Mucosa of descending colon (tissue), 3 donors: ENCODE results near the gene KLHDC7B. TPM values are rescaled to one million over a fixed set of nuclear protein-coding genes. Genes with fewer than 3 reads are reported as not detected.
A peak's percentile ranks its signal among the peaks of the same experiment; 100 is the strongest.

ENCODE experiments used
- ATAC-seq: fragments of 200-7000 bp; cut with Tn5 transposase; one replicate; pipeline ENCODE4 v1.9.1; 2020; ENCODE audit warnings: mild to moderate bottlenecking, moderate library complexity
- DNase-seq, 3 donors: peaks; one replicate each; pipeline ENCODE4 v3.0.0-alpha.2; 2020
- H3K36me3 ChIP-seq: fragments of 200-600 bp; one replicate; pipeline ENCODE4 v1.8.0; 2021; ENCODE audit warnings: low read depth, mild to moderate bottlenecking
- H3K4me1 ChIP-seq: fragments of 200-600 bp; one replicate; pipeline ENCODE4 v1.8.0; 2021; ENCODE audit warnings: low read depth, mild to moderate bottlenecking
- H3K4me3 ChIP-seq: fragments of 200-600 bp; one replicate; pipeline ENCODE4 v1.8.0; 2021; ENCODE audit warnings: mild to moderate bottlenecking
- H3K9me3 ChIP-seq: fragments of 200-600 bp; one replicate; pipeline ENCODE4 v1.8.0; 2021; ENCODE audit warnings: mild to moderate bottlenecking
- intact Hi-C, 2 donors: fragments of 100-400 bp; cut with DNase I in 1 of 2; cut with micrococcal nuclease in 1 of 2; formaldehyde crosslinking; loops; one replicate each; pipeline versions ENCODE4 v1.11.0 to v1.11.1; 2022; cut with DNase I, micrococcal nuclease
- total RNA-seq, 3 donors: library from RNA; stranded (reverse); fragmentation: NEBNext Ultra II Directional in 2 of 3; extraction: Animal tissue kit (Norgen Biotek cat#: 25700) in 2 of 3; gene quantifications; one replicate each; pipeline versions ENCODE4 v1.2.1 to v1.2.4, GENCODE V29; 2021 to 2023
- TF ChIP-seq, protein P1 (sequence below): fragments of 200-600 bp; IDR thresholded peaks from one replicate; pipeline ENCODE4 v1.8.0; 2022; ENCODE audit warnings: antibody characterized with exemption, mild to moderate bottlenecking
- donor health status: DM: no; HTN: no; CAD: no; lungs with moderate emphysema.
- donor health status: DM: no; HTN: no; CAD: no.
- donor health status: DM: no; HTN: yes; CAD: no.

The KLHDC7B gene
- total RNA-seq, 3 donors from 2014 or later: 0.55 to 1.7 TPM; not detected in 1

DNA sequence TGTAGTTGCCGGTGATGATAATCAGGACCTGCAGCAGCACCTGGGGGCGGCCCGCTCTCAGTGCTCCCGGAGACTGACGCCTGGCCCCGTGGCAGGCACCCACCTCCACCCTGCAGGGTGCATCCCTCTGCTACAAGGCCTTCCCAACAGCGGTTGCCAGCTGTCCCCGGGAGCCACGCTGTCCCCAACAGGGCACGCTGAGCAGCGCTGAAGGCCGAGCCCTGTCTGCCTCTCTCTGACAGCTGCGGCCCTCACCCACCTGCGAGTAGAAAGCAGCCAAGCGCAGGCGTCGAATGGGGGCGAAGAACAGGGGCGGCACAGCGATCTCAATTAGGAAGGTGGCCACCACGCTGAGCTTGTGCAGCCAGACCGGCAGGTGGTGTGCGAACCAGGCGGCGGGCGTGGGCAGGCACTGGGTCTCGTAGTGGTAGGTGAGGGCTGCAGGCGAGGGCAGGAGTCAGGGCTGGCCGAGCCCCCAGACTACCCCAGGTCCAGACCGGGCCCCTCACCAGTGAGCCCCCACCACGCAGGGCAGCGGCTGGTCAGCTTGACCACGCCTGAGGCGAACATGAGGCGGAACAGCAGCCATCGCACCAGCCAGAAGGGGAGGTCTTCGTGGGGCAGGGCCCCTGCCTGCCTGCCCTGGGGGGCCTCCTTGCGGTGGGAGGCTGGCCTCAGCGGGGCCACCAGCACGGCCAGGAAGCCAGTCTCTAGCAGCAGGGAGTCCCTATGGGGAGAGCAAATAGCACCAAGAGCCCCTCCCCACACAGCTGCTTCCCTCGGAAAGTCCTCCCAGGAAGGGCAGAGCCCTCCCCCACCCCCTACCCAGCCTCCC, 39.7 kb upstream of the KLHDC7B start:
- DNase-seq (peak in 2 of 3 donors; percentile 53 to 62), ATAC-seq (no peak)
- Histone ChIP-seq H3K4me3 (no peak overlapping the region), H3K4me1 (peaks cover 19% of the 10 kb centered on the region), H3K36me3 (peaks cover 6% of the 10 kb centered on the region), H3K9me3 (no peaks in the 10 kb centered on the region)
- TF ChIP-seq, protein P1, sequence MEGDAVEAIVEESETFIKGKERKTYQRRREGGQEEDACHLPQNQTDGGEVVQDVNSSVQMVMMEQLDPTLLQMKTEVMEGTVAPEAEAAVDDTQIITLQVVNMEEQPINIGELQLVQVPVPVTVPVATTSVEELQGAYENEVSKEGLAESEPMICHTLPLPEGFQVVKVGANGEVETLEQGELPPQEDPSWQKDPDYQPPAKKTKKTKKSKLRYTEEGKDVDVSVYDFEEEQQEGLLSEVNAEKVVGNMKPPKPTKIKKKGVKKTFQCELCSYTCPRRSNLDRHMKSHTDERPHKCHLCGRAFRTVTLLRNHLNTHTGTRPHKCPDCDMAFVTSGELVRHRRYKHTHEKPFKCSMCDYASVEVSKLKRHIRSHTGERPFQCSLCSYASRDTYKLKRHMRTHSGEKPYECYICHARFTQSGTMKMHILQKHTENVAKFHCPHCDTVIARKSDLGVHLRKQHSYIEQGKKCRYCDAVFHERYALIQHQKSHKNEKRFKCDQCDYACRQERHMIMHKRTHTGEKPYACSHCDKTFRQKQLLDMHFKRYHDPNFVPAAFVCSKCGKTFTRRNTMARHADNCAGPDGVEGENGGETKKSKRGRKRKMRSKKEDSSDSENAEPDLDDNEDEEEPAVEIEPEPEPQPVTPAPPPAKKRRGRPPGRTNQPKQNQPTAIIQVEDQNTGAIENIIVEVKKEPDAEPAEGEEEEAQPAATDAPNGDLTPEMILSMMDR: no peak
- intact Hi-C loops: no loop called here

DNA sequence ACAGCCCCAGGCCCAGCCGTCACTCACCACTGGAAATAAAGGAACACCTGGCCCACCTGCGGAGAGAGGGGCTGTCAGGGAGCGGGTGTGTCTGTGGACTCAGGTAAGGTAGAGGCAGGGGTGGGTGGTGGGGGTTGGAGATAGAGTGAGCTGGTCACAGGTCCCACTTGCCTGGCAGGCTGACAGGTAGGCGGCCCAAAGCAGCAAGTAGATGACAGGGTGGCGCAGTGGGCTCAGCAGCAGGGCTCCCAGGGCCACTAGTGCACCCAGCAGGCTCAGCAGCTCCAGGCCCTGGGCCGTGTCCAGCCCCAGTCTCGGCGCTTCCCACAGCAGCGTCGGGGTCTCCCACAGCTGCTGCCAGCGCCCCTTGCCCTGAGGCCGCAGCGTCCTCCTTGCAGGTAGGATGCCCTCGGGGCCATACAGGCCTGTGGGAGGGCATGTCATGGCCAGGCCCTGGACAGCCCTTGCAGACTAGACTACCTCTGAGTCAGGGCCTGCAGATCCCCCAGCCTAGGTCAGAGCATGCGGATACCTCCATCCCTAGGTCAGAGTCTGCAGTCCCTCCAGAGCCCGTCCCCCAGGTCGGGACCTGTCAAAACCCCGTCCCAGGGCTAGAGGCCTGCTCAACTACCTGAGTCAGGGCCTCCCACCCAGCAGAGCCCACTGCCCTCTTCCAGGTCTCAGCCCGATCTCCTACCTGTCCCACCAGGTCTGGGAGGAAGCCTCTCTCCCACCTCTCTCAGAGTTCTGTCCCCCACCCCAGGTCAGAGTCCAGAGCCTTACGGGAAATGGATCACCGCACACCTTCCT, 38.9 kb upstream of the KLHDC7B start:
- intact Hi-C loops: no loop called here
- TF ChIP-seq, protein P1: no peak
- peak in 2 of 3 donors; percentile 50 to 64 for DNase-seq
- H3K4me1 ChIP-seq: peaks cover 19% of the 10 kb centered on the region
- peak; percentile 1 for ATAC-seq
- H3K4me3 ChIP-seq: peak overlapping the region; percentile 21
- H3K36me3 ChIP-seq: peaks cover 6% of the 10 kb centered on the region
- H3K9me3 ChIP-seq: no peaks in the 10 kb centered on the region

DNA sequence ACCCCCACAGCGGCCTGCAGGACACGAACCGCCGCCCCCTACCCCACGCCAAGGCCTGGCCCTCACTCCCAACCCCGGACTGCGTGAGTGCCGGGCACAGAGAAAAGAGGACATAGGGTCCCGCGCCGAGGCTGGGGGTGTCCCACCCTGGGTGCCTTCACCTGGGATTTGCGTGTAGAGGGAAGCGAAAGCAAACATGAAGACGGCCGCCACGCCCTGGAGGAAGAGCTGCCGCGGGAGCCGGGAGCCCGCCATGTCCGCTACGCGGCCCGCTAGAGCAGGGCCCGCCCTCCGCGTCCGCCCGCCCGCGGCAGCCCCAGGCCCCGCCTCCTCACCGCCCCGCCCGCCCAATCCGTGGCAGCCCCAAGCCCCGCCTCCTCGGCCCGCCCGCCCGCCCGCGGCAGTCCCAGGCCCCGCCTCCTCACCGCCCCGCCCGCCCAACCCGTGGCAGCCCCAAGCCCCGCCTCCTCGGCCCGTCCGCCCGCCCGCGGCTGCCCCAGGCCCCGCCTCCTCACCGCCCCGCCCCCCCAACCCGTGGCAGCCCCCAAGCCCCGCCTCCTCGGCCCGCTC, 38.2 kb upstream of the KLHDC7B start, which contains the start of gene LMF2:
TSS of gene LMF2 (minus strand) at position 282 of the 570 bp plus-strand sequence. CDS start at position 255, 27 bp downstream.
- H3K4me3 ChIP-seq: peak within 1 kb of the TSS; percentile 46
- intact Hi-C loops: no loop called here
- peak; percentile 90 to 97 (median 96) for DNase-seq
- H3K36me3 ChIP-seq: peaks cover 6% of the 10 kb centered on the region
- no peaks in the 10 kb centered on the region for H3K9me3 ChIP-seq
- H3K4me1 ChIP-seq: peaks cover 19% of the 10 kb centered on the region
- ATAC-seq: peak; percentile 88
- TF ChIP-seq, protein P1: no peak

DNA sequence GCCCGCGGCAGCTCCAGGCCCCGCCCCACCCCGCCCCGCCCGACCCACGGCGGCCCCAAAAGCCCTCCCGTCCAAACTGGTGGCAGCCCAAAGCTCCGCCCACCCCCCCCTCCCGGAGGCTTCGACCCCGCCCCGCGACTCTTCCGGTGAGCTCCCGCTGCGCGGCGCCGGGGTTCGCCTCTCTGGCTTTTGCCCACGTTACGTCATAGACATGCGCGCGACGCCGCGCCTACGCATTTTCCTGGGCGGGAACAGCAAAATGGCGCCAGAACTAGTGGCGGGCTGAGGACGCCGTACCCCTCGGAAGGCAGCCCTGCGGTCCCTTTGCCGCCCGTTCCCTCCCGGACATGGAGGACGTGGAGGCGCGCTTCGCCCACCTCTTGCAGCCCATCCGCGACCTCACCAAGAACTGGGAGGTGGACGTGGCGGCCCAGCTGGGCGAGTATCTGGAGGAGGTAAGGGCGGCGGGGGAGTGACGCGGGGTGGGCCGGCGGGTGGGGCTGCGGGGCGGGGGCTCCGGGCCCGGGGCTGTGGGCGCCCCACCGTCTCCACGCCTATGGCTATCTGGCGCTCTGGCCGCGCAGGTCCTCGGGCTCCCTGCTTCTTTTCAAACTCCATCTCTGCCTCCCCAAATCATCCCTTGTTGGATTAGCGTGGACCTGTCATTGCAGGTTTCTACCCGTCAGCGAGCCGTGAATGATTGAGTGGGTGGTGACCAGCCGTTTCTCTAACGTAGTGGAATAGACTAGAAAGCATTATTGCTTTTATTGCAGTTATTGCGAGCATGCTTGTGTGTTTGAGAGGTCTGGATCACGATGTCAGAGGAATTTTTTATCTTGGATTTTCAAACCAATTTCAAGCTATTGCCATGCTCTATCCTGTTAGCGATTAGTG, 37.5 kb upstream of the KLHDC7B start, which contains the start of gene NCAPH2:
TSS of gene NCAPH2 (plus strand) at position 234 of the 894 bp plus-strand sequence. CDS start at position 348, 114 bp downstream.
- H3K36me3 ChIP-seq: peaks cover 6% of the 10 kb centered on the region
- TF ChIP-seq, protein P1: no peak
- DNase-seq (peak; percentile 98), ATAC-seq (peak; percentile 87)
- peak within 1 kb of the TSS; percentile 46 for H3K4me3 ChIP-seq
- H3K9me3 ChIP-seq: no peaks in the 10 kb centered on the region
- H3K4me1 ChIP-seq: peaks cover 19% of the 10 kb centered on the region
- intact Hi-C loops: no loop called here

DNA sequence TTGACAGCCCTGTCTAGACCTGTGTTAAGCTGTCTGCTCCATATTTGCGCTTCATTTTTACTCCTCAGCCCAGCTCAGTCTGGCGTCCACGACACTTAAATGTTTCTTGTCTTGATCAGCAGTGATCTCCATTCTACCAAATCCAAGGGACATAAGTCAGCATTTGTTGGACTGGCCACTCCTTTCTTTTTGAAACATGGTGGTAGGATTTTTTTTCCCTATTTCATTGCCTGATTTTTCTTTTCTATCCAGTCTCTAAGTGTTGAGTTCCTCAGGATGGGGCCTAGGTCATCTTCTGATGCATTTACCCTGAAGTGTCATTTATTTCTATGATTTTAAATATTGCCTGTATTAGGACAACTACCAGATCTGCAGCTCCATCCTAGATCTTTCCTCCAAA, 36.8 kb upstream of the KLHDC7B start:
- TF ChIP-seq, protein P1: no peak
- Histone ChIP-seq H3K9me3 (no peaks in the 10 kb centered on the region), H3K36me3 (peaks cover 6% of the 10 kb centered on the region), H3K4me3 (no peak overlapping the region), H3K4me1 (peaks cover 19% of the 10 kb centered on the region)
- DNase-seq (no peak), ATAC-seq (no peak)
- intact Hi-C loops: no loop called here
